GM12878 (cell line): ENCODE data around the gene RPS6KA2.

Experiments
- CHD1 ChIP-seq: IDR thresholded peaks from 2 replicates; pipeline ENCODE4 v1.6.1; 2012; ENCODE audit warnings: low read depth, low read length, improper control_type of control experiment
- POLR2A ChIP-seq: IDR thresholded peaks from 2 replicates; pipeline ENCODE4 v1.6.1; 2011; ENCODE audit warnings: low read depth, mild to moderate bottlenecking, low read length
- POLR2AphosphoS5 ChIP-seq: IDR thresholded peaks from 2 replicates; pipeline ENCODE4 v1.6.1; 2011; ENCODE audit warnings: mild to moderate bottlenecking, low read length, inconsistent platforms
- RAD21 ChIP-seq: IDR thresholded peaks from 2 replicates; pipeline ENCODE4 v1.6.1; 2011; ENCODE audit warnings: mild to moderate bottlenecking, low read depth, low read length, moderate library complexity; ENCODE audit not compliant: insufficient read depth
- ZNF24 ChIP-seq: fragments of 450-650 bp; IDR thresholded peaks from 2 replicates; pipeline ENCODE4 v1.6.1; 2017; ENCODE audit warnings: antibody characterized with exemption, mild to moderate bottlenecking
- TF ChIP-seq, protein P1 (sequence below): fragments of 450-650 bp; IDR thresholded peaks from 2 replicates; pipeline ENCODE4 v1.6.1; 2017; ENCODE audit warnings: antibody characterized with exemption, mild to moderate bottlenecking, moderate library complexity

DNA sequence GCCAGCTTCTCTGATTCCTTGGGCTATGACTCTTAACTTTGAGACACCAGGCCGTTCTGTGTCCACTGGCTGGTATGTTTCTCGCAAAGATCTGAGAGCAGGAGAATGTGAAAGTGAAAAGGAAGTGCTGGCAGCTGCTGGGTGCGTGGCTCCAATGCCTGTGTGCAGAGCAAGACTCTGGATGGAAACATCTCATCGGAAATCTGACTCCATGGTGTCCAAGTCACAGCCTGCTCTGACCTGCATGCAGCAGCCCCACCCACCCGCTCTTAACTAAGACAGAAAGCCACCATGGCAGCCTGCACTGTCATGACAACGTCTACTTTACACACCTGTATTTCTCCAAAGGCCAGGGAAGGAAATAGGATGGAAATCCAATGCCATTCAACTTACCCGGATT lies 178.0 kb downstream of the RPS6KA2 start:
- TF ChIP-seq POLR2AphosphoS5 (no peak), CHD1 (no peak), POLR2A (no peak), RAD21 (no peak), ZNF24 (no peak)
- TF ChIP-seq, protein P1, sequence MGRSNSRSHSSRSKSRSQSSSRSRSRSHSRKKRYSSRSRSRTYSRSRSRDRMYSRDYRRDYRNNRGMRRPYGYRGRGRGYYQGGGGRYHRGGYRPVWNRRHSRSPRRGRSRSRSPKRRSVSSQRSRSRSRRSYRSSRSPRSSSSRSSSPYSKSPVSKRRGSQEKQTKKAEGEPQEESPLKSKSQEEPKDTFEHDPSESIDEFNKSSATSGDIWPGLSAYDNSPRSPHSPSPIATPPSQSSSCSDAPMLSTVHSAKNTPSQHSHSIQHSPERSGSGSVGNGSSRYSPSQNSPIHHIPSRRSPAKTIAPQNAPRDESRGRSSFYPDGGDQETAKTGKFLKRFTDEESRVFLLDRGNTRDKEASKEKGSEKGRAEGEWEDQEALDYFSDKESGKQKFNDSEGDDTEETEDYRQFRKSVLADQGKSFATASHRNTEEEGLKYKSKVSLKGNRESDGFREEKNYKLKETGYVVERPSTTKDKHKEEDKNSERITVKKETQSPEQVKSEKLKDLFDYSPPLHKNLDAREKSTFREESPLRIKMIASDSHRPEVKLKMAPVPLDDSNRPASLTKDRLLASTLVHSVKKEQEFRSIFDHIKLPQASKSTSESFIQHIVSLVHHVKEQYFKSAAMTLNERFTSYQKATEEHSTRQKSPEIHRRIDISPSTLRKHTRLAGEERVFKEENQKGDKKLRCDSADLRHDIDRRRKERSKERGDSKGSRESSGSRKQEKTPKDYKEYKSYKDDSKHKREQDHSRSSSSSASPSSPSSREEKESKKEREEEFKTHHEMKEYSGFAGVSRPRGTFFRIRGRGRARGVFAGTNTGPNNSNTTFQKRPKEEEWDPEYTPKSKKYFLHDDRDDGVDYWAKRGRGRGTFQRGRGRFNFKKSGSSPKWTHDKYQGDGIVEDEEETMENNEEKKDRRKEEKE, result no peak
